WTC11 (cell line): ENCODE data around the gene PCDH1. TPM values are rescaled to one million over a fixed set of nuclear protein-coding genes. Genes with fewer than 3 reads are reported as not detected.
A peak's percentile ranks its signal among the peaks of the same experiment; 100 is the strongest.

ENCODE experiments used
- ATAC-seq: fragments of 200-7000 bp; cut with Tn5 transposase; 2 replicates; pipeline ENCODE4 v1.10.0; 2021; ENCODE audit warnings: mild to moderate bottlenecking, moderate library complexity
- CTCF ChIA-PET: fragments of 300-600 bp; sonication (Branson Sonifier 250); formaldehyde crosslinking; loops from one replicate; lab custom pipeline; 2021; ENCODE audit warnings: antibody characterized with exemption; lab: Charles Lee
- POLR2A ChIA-PET: fragments of 350-600 bp; sonication (Branson Sonifier 250); formaldehyde crosslinking; loops from one replicate; lab custom pipeline; 2021; ENCODE audit warnings: antibody characterized with exemption; lab: Charles Lee
- DNase-seq: peaks from one replicate; pipeline ENCODE4 v3.0.0; 2021; ENCODE audit warnings: low spot score
- H3K27ac Mint-ChIP-seq: 2 replicates; pipeline ENCODE4 v1.8.0; 2021; ENCODE audit warnings: mixed read lengths
- H3K27me3 Mint-ChIP-seq: 2 replicates; pipeline ENCODE4 v1.8.0; 2021; ENCODE audit warnings: low read depth, mild to moderate bottlenecking, moderate library complexity, mixed read lengths
- H3K36me3 Mint-ChIP-seq: 2 replicates; pipeline ENCODE4 v1.8.0; 2021; ENCODE audit warnings: mixed read lengths
- H3K4me1 Mint-ChIP-seq: 2 replicates; pipeline ENCODE4 v1.8.0; 2022; ENCODE audit warnings: mixed read lengths
- H3K4me3 Mint-ChIP-seq: 2 replicates; pipeline ENCODE4 v1.8.0; 2021; ENCODE audit warnings: mild to moderate bottlenecking, moderate library complexity, mixed read lengths
- H3K9me3 Mint-ChIP-seq: 2 replicates; pipeline ENCODE4 v1.8.0; 2021; ENCODE audit warnings: mixed read lengths
- CREM ChIP-seq: sonication (generic); formaldehyde crosslinking; IDR thresholded peaks from 2 replicates; pipeline ENCODE4 v1.8.1; 2022; ENCODE audit warnings: mild to moderate bottlenecking, missing genetic modification reagents, moderate library complexity
- ESRRA ChIP-seq: sonication (generic); formaldehyde crosslinking; IDR thresholded peaks from 2 replicates; pipeline ENCODE4 v1.8.1; 2022; ENCODE audit warnings: mild to moderate bottlenecking, missing genetic modification reagents, borderline replicate concordance
- GABPB1 ChIP-seq: sonication (generic); formaldehyde crosslinking; IDR thresholded peaks from 2 replicates; pipeline ENCODE4 v1.8.1; 2023; ENCODE audit warnings: mild to moderate bottlenecking, missing genetic modification reagents
- GTF2I ChIP-seq: fragments of 250-450 bp; sonication (Bioruptor Pico); conservative IDR thresholded peaks from 2 replicates; pipeline ENCODE4 v1.4.0; 2021; ENCODE audit warnings: mild to moderate bottlenecking
- HMGA2 ChIP-seq: fragments of 250-450 bp; sonication (Bioruptor Pico); IDR thresholded peaks from 2 replicates; pipeline ENCODE4 v1.4.0; 2021; ENCODE audit warnings: mild to moderate bottlenecking, moderate library complexity
- NFATC4 ChIP-seq: fragments of 250-450 bp; sonication (Bioruptor Pico); IDR thresholded peaks from 2 replicates; pipeline ENCODE4 v1.9.0; 2021; ENCODE audit warnings: mild to moderate bottlenecking
- SP1 ChIP-seq: sonication (generic); formaldehyde crosslinking; conservative IDR thresholded peaks from 2 replicates; pipeline ENCODE4 v1.8.1; 2022; ENCODE audit warnings: missing genetic modification reagents
- ZNF232 ChIP-seq: sonication (generic); formaldehyde crosslinking; IDR thresholded peaks from 2 replicates; pipeline ENCODE4 v1.8.0; 2022; ENCODE audit warnings: mild to moderate bottlenecking, missing genetic modification reagents
- ZNF423 ChIP-seq: fragments of 250-450 bp; sonication (Bioruptor Pico); IDR thresholded peaks from 2 replicates; pipeline ENCODE4 v2.1.2; 2022; ENCODE audit warnings: mild to moderate bottlenecking, moderate library complexity
- total RNA-seq: library from RNA; stranded (reverse); gene quantifications from 3 replicates; pipeline ENCODE4 v1.2.3, GENCODE V29; 2021
- TF ChIP-seq, protein P1 (sequence below): sonication (generic); formaldehyde crosslinking; IDR thresholded peaks from 2 replicates; pipeline ENCODE4 v1.8.0; 2022; ENCODE audit warnings: mild to moderate bottlenecking, missing genetic modification reagents
- TF ChIP-seq, protein P2 (sequence below): sonication (generic); formaldehyde crosslinking; IDR thresholded peaks from 2 replicates; pipeline ENCODE4 v1.8.1; 2023; ENCODE audit warnings: mild to moderate bottlenecking, missing genetic modification reagents, moderate library complexity
- TF ChIP-seq, protein P3 (sequence below): fragments of 200-600 bp; IDR thresholded peaks from 2 replicates; pipeline ENCODE4 v1.8.0; 2022; ENCODE audit warnings: antibody characterized with exemption
- TF ChIP-seq, protein P4 (sequence below): fragments of 250-450 bp; sonication (Bioruptor Pico); IDR thresholded peaks from 2 replicates; pipeline ENCODE4 v1.9.0; 2021; ENCODE audit warnings: mild to moderate bottlenecking, borderline replicate concordance

PCDH1 gene
- total RNA-seq, 1 experiment from 2014 or later, result 105 TPM

DNA sequence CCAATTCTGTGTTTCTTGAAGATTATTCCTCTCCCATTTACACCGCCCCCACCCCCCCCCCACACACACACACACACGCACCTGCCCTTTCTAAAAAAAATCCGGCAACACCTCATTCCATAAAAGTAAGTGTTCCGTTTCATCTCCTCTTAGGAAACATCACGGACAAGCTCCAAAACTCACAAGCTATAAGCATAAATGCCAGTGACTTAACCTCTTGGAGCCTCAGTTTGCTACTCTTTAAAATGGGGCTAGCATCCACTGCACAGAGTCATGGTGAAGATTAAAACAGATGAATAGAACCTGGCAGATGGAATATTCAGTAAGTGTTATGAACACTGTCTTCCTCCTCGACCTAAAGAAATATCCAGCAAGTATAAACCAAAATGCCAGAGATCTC lies 70.5 kb downstream of the PCDH1 start (continued):
- TF ChIP-seq ZNF423 (CRISPR knock-in tag), result no peak
- TF ChIP-seq, protein P1, sequence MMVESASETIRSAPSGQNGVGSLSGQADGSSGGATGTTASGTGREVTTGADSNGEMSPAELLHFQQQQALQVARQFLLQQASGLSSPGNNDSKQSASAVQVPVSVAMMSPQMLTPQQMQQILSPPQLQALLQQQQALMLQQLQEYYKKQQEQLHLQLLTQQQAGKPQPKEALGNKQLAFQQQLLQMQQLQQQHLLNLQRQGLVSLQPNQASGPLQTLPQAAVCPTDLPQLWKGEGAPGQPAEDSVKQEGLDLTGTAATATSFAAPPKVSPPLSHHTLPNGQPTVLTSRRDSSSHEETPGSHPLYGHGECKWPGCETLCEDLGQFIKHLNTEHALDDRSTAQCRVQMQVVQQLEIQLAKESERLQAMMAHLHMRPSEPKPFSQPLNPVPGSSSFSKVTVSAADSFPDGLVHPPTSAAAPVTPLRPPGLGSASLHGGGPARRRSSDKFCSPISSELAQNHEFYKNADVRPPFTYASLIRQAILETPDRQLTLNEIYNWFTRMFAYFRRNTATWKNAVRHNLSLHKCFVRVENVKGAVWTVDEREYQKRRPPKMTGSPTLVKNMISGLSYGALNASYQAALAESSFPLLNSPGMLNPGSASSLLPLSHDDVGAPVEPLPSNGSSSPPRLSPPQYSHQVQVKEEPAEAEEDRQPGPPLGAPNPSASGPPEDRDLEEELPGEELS (CRISPR knock-in tag), result no peak

DNA sequence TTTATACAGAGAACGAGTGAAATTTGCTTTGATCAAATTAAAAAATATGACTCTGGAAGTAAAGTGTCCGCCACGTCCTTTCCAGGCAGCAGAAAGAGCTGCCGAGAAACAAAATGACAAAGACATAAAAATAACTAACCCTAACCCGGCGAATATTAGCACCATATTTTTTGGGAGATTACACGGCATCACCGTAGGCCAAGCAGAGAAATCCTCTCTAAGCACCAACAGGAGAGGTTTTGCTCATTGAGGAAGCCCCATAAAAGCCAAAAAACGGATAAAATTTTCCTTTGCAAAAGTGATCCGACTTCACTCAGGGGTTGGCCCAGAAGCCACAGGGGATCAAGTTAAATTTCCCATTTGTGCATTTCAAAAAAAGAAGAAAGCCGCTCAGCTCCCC lies 70.9 kb downstream of the PCDH1 start:
- no peak for TF ChIP-seq CREM (CRISPR knock-in tag)
- CTCF ChIA-PET, result interaction anchor here (1.0 to 20.5 kb wide), 11 partner anchors 10 to 171 kb away, joined by 3 to 406 read pairs (median 7); partner anchors contain the start of genes HDAC3, PCDH1 and RELL2
- H3K4me1 Mint-ChIP-seq, result peaks cover 86% of the 10 kb centered on the region
- peaks cover 5% of the 10 kb centered on the region; the same call in 1 of the 2 replicates for H3K27me3 Mint-ChIP-seq
- no peak for ATAC-seq
- H3K4me3 Mint-ChIP-seq, result no peak overlapping the region
- no peak overlapping the region for H3K27ac Mint-ChIP-seq
- POLR2A ChIA-PET, result interaction anchor here (1.5 to 2.0 kb wide), 2 partner anchors 9 to 50 kb away, joined by 4 to 7 read pairs; no protein-coding TSS in a partner anchor
- H3K36me3 Mint-ChIP-seq, result no peaks in the 10 kb centered on the region
- no peak for DNase-seq
- H3K9me3 Mint-ChIP-seq, result no peaks in the 10 kb centered on the region

DNA sequence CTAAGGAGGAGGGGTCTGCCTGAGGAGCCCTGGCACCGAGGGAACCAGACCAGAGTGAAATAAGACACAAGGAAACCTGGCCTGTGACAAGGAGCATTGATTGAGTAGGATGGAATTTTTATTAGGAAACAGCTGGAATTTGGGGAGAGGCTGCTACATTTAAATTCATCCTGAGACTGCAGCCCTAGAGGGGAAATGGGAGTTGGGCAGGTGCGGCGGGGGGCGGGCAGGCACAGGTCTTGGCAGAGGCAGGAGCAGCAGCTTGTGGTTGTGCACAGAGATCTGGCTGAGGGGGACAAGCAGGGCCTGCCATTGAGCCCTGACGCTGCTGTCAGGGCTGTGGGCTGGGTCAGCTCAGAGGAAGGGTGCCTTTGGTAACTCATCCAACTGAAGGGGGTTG lies 71.6 kb downstream of the PCDH1 start:
- H3K27me3 Mint-ChIP-seq, result peaks cover 3% of the 10 kb centered on the region; the same call in 1 of the 2 replicates
- ATAC-seq (peak; percentile 44), DNase-seq (peak; percentile 40)
- peak overlapping the region; percentile 56 for H3K27ac Mint-ChIP-seq
- H3K9me3 Mint-ChIP-seq, result no peaks in the 10 kb centered on the region
- no peak overlapping the region for H3K4me3 Mint-ChIP-seq
- TF ChIP-seq ZNF232 (CRISPR knock-in tag), result no peak
- no peak for TF ChIP-seq GABPB1 (CRISPR knock-in tag)
- TF ChIP-seq GTF2I (CRISPR knock-in tag), result no peak
- TF ChIP-seq, protein P2, sequence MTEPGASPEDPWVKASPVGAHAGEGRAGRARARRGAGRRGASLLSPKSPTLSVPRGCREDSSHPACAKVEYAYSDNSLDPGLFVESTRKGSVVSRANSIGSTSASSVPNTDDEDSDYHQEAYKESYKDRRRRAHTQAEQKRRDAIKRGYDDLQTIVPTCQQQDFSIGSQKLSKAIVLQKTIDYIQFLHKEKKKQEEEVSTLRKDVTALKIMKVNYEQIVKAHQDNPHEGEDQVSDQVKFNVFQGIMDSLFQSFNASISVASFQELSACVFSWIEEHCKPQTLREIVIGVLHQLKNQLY (CRISPR knock-in tag), result no peak
- no peak for TF ChIP-seq NFATC4 (CRISPR knock-in tag)
- TF ChIP-seq, protein P3, sequence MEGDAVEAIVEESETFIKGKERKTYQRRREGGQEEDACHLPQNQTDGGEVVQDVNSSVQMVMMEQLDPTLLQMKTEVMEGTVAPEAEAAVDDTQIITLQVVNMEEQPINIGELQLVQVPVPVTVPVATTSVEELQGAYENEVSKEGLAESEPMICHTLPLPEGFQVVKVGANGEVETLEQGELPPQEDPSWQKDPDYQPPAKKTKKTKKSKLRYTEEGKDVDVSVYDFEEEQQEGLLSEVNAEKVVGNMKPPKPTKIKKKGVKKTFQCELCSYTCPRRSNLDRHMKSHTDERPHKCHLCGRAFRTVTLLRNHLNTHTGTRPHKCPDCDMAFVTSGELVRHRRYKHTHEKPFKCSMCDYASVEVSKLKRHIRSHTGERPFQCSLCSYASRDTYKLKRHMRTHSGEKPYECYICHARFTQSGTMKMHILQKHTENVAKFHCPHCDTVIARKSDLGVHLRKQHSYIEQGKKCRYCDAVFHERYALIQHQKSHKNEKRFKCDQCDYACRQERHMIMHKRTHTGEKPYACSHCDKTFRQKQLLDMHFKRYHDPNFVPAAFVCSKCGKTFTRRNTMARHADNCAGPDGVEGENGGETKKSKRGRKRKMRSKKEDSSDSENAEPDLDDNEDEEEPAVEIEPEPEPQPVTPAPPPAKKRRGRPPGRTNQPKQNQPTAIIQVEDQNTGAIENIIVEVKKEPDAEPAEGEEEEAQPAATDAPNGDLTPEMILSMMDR, result no peak
- TF ChIP-seq SP1 (CRISPR knock-in tag), result no peak
- TF ChIP-seq, protein P4, sequence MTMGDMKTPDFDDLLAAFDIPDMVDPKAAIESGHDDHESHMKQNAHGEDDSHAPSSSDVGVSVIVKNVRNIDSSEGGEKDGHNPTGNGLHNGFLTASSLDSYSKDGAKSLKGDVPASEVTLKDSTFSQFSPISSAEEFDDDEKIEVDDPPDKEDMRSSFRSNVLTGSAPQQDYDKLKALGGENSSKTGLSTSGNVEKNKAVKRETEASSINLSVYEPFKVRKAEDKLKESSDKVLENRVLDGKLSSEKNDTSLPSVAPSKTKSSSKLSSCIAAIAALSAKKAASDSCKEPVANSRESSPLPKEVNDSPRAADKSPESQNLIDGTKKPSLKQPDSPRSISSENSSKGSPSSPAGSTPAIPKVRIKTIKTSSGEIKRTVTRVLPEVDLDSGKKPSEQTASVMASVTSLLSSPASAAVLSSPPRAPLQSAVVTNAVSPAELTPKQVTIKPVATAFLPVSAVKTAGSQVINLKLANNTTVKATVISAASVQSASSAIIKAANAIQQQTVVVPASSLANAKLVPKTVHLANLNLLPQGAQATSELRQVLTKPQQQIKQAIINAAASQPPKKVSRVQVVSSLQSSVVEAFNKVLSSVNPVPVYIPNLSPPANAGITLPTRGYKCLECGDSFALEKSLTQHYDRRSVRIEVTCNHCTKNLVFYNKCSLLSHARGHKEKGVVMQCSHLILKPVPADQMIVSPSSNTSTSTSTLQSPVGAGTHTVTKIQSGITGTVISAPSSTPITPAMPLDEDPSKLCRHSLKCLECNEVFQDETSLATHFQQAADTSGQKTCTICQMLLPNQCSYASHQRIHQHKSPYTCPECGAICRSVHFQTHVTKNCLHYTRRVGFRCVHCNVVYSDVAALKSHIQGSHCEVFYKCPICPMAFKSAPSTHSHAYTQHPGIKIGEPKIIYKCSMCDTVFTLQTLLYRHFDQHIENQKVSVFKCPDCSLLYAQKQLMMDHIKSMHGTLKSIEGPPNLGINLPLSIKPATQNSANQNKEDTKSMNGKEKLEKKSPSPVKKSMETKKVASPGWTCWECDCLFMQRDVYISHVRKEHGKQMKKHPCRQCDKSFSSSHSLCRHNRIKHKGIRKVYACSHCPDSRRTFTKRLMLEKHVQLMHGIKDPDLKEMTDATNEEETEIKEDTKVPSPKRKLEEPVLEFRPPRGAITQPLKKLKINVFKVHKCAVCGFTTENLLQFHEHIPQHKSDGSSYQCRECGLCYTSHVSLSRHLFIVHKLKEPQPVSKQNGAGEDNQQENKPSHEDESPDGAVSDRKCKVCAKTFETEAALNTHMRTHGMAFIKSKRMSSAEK (CRISPR knock-in tag), result no peak
- TF ChIP-seq ESRRA (CRISPR knock-in tag), result no peak
- no peak for TF ChIP-seq HMGA2 (CRISPR knock-in tag)
- POLR2A ChIA-PET, result interaction anchor here (1.0 to 2.0 kb wide), 3 partner anchors 10 to 49 kb away, joined by 3 to 7 read pairs (median 4); no protein-coding TSS in a partner anchor
- CTCF ChIA-PET, result interaction anchor here (0.6 to 20.5 kb wide), 16 partner anchors 10 to 170 kb away, joined by 3 to 406 read pairs (median 6); partner anchors contain the start of genes HDAC3, PCDH1 and RELL2
- peaks cover 80% of the 10 kb centered on the region for H3K4me1 Mint-ChIP-seq
- H3K36me3 Mint-ChIP-seq, result no peaks in the 10 kb centered on the region
